Measurements from ENCODE around the gene HILPDA.

The HILPDA gene

DNA sequence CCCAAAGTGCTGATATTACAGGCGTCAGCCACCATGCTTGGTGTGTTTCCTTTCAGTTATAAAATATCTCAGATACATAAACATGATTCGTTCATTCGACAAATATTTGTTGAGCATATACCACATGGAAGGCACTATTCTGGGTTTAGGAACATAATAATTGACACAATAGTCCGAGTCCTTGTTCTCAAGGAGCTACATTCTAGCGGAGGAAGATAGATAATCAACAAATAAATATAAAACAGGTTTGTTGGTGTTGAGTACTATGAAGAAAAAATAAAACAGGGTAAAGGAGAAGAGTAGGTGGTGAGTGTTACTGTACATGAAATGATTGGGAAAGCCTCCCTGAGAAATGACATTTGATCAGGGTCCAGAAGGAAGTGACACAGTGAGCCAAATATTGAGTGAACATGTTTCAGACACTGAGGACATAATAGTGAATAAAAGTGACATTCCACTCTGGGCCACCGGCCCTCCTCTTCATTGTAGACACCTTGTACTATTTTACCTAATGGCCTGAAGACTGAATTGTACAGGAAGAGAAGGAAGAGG is 6.9 kb upstream of the HILPDA start:
- H3K4me1 ChIP-seq (ENCODE audit: control insufficient read depth in 1 of 2, insufficient read depth in 2 of 2, low read length in 2 of 2): peaks cover 9 to 16% of the 10 kb centered on the region in 2 experiments
- H3K9ac ChIP-seq (ENCODE audit: low read length): no peak overlapping the region
- no peak overlapping the region for H3K4ac ChIP-seq (ENCODE audit: low read depth, low read length)
- no peak overlapping the region for H3K14ac ChIP-seq (ENCODE audit: low read length)
- H3K36me3 ChIP-seq (ENCODE audit: control insufficient read depth in 1 of 2, insufficient read depth in 2 of 2, low read length in 2 of 2): no peaks in the 10 kb centered on the region
- no peak overlapping the region for H3K4me2 ChIP-seq (ENCODE audit: low read length)
- H3K18ac ChIP-seq (ENCODE audit: low read length): no peak overlapping the region
- H2BK5ac ChIP-seq (ENCODE audit: low read depth, low read length, poor library complexity): no peak overlapping the region
- no peak overlapping the region for H4K12ac ChIP-seq (ENCODE audit: low read depth, low read length)
- H2BK120ac ChIP-seq (ENCODE audit: insufficient read depth, low read length, poor library complexity): no peak overlapping the region
- no peak overlapping the region for H2AFZ ChIP-seq (ENCODE audit: insufficient read depth, low read length, poor library complexity)
- H3K79me1 ChIP-seq (ENCODE audit: low read length): peaks cover 5% of the 10 kb centered on the region
- H4K8ac ChIP-seq (ENCODE audit: low read depth, low read length): no peak overlapping the region
- H3K23ac ChIP-seq (ENCODE audit: low read length): no peak overlapping the region
- no peak overlapping the region for H2AK5ac ChIP-seq (ENCODE audit: low read length)
- no peak overlapping the region for H3K27ac ChIP-seq (ENCODE audit: low read depth, low read length)
- H3K79me2 ChIP-seq (ENCODE audit: control insufficient read depth, insufficient read depth, low read length, poor library complexity): no peaks in the 10 kb centered on the region
- no peak overlapping the region for H2BK12ac ChIP-seq (ENCODE audit: low read length)
- DNase-seq: no peak
- H3K4me3 ChIP-seq (ENCODE audit: low read depth, low read length): no peak overlapping the region
- no CpG with 5 or more reads among the region's 6 CpGs for WGBS (ENCODE audit: extremely low coverage, insufficient coverage, insufficient read length)
- H3K27me3 ChIP-seq (ENCODE audit: insufficient read depth, low read length): no peaks in the 10 kb centered on the region
- H3K9me3 ChIP-seq (ENCODE audit: insufficient read depth, low read depth, low read length): no peaks in the 10 kb centered on the region
- no peak overlapping the region for H4K91ac ChIP-seq (ENCODE audit: low read depth, low read length)

- Histone ChIP-seq H2AFZ (ENCODE audit: insufficient read depth, low read length, poor library complexity) (no peak overlapping the region), H3K9me3 (ENCODE audit: insufficient read depth, low read depth, low read length) (no peaks in the 10 kb centered on the region), H3K4me3 (ENCODE audit: low read depth, low read length) (no peak overlapping the region), H3K79me1 (ENCODE audit: low read length) (peaks cover 18% of the 10 kb centered on the region), H3K18ac (ENCODE audit: low read length) (no peak overlapping the region), H3K4me1 (ENCODE audit: control insufficient read depth in 1 of 2, insufficient read depth in 2 of 2, low read length in 2 of 2) (peaks cover 8 to 20% of the 10 kb centered on the region in 2 experiments), H3K23ac (ENCODE audit: low read length) (no peak overlapping the region), H2BK5ac (ENCODE audit: low read depth, low read length, poor library complexity) (no peak overlapping the region), H3K14ac (ENCODE audit: low read length) (no peak overlapping the region), H4K8ac (ENCODE audit: low read depth, low read length) (no peak overlapping the region), H3K27me3 (ENCODE audit: insufficient read depth, low read length) (no peaks in the 10 kb centered on the region), H3K4ac (ENCODE audit: low read depth, low read length) (no peak overlapping the region), H3K9ac (ENCODE audit: low read length) (no peak overlapping the region), H4K91ac (ENCODE audit: low read depth, low read length) (no peak overlapping the region), H4K12ac (ENCODE audit: low read depth, low read length) (no peak overlapping the region), H2BK120ac (ENCODE audit: insufficient read depth, low read length, poor library complexity) (no peak overlapping the region), H3K4me2 (ENCODE audit: low read length) (no peak overlapping the region), H3K79me2 (ENCODE audit: control insufficient read depth, insufficient read depth, low read length, poor library complexity) (no peaks in the 10 kb centered on the region), H3K36me3 (ENCODE audit: control insufficient read depth in 1 of 2, insufficient read depth in 2 of 2, low read length in 2 of 2) (no peaks in the 10 kb centered on the region), H2AK5ac (ENCODE audit: low read length) (no peak overlapping the region), H2BK12ac (ENCODE audit: low read length) (peak overlapping the region; percentile 9), H3K27ac (ENCODE audit: low read depth, low read length) (no peak overlapping the region)
- no CpG with 5 or more reads among the region's 4 CpGs for WGBS (ENCODE audit: extremely low coverage, insufficient coverage, insufficient read length)
- no peak for DNase-seq
Observed at GRCh38 chr7:128450409-128450808, 5.3 kb upstream of the HILPDA start.

DNA sequence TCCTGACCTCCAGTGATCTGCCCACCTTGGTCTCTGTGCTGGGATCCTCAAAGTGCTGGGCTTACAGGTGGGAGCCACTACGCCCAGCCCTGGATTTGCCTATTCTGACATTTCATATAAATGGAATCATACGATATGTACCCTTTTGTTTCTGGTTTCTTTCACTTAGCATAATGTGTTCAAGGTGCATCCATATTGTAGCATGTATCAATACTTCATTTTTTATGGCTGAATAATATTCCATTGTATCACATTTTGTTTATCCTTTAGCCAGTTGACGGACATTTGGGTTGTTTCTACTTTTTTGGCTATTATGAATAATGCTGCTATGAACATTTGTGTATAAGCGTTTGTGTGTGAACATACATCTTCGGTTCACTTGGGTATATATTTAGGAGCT is 4.8 kb upstream of the HILPDA start:
- Histone ChIP-seq H3K4me3 (ENCODE audit: low read depth, low read length) (no peak overlapping the region), H3K18ac (ENCODE audit: low read length) (no peak overlapping the region), H4K8ac (ENCODE audit: low read depth, low read length) (no peak overlapping the region), H2BK5ac (ENCODE audit: low read depth, low read length, poor library complexity) (no peak overlapping the region), H4K91ac (ENCODE audit: low read depth, low read length) (no peak overlapping the region), H3K36me3 (ENCODE audit: control insufficient read depth in 1 of 2, insufficient read depth in 2 of 2, low read length in 2 of 2) (no peaks in the 10 kb centered on the region), H3K79me2 (ENCODE audit: control insufficient read depth, insufficient read depth, low read length, poor library complexity) (peaks cover 2% of the 10 kb centered on the region), H3K27ac (ENCODE audit: low read depth, low read length) (no peak overlapping the region), H3K4me2 (ENCODE audit: low read length) (no peak overlapping the region), H2BK12ac (ENCODE audit: low read length) (no peak overlapping the region), H3K79me1 (ENCODE audit: low read length) (peaks cover 23% of the 10 kb centered on the region), H2AFZ (ENCODE audit: insufficient read depth, low read length, poor library complexity) (no peak overlapping the region), H2BK120ac (ENCODE audit: insufficient read depth, low read length, poor library complexity) (no peak overlapping the region), H3K9ac (ENCODE audit: low read length) (no peak overlapping the region), H4K12ac (ENCODE audit: low read depth, low read length) (no peak overlapping the region), H3K4me1 (ENCODE audit: control insufficient read depth in 1 of 2, insufficient read depth in 2 of 2, low read length in 2 of 2) (peaks cover 8 to 20% of the 10 kb centered on the region in 2 experiments), H2AK5ac (ENCODE audit: low read length) (no peak overlapping the region), H3K27me3 (ENCODE audit: insufficient read depth, low read length) (no peaks in the 10 kb centered on the region), H3K9me3 (ENCODE audit: insufficient read depth, low read depth, low read length) (no peaks in the 10 kb centered on the region), H3K23ac (ENCODE audit: low read length) (no peak overlapping the region), H3K14ac (ENCODE audit: low read length) (no peak overlapping the region), H3K4ac (ENCODE audit: low read depth, low read length) (no peak overlapping the region)
- WGBS (ENCODE audit: extremely low coverage, insufficient coverage, insufficient read length): no CpG with 5 or more reads among the region's 5 CpGs
- no peak for DNase-seq

DNA sequence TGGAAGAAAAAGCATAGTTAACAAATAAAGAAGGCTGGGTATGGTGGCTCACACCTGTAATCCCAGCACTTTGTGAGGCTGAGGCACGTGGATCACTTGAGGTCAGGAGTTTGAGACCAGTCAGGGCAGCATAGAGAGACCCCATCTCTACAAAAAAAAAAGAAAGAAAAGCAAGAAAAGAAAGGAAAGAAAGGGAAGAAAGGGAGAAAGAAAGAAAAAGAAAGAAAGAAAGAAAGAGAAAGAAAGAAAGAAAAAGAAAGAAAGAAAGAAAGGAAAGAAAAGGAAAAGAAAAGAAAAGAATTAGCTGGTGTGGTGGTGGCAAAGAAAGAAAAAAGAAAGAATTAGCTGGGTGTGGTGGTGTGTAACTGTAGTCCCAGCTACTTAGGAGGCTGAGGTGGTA is 3.1 kb upstream of the HILPDA start:
- H3K4me2 ChIP-seq (ENCODE audit: low read length): no peak overlapping the region
- no peak overlapping the region for H4K12ac ChIP-seq (ENCODE audit: low read depth, low read length)
- DNase-seq: no peak
- H2BK120ac ChIP-seq (ENCODE audit: insufficient read depth, low read length, poor library complexity): no peak overlapping the region
- no peak overlapping the region for H2BK5ac ChIP-seq (ENCODE audit: low read depth, low read length, poor library complexity)
- H3K14ac ChIP-seq (ENCODE audit: low read length): no peak overlapping the region
- peaks cover 15 to 28% of the 10 kb centered on the region in 2 experiments for H3K4me1 ChIP-seq (ENCODE audit: control insufficient read depth in 1 of 2, insufficient read depth in 2 of 2, low read length in 2 of 2)
- no peaks in the 10 kb centered on the region for H3K27me3 ChIP-seq (ENCODE audit: insufficient read depth, low read length)
- no peak overlapping the region for H4K8ac ChIP-seq (ENCODE audit: low read depth, low read length)
- H2AK5ac ChIP-seq (ENCODE audit: low read length): no peak overlapping the region
- H3K36me3 ChIP-seq (ENCODE audit: control insufficient read depth in 1 of 2, insufficient read depth in 2 of 2, low read length in 2 of 2): peaks cover 0 to 7% of the 10 kb centered on the region in 2 experiments
- H3K9ac ChIP-seq (ENCODE audit: low read length): no peak overlapping the region
- H3K27ac ChIP-seq (ENCODE audit: low read depth, low read length): no peak overlapping the region
- WGBS (ENCODE audit: extremely low coverage, insufficient coverage, insufficient read length): no CpG with 5 or more reads among the region's 1 CpG
- no peak overlapping the region for H3K4ac ChIP-seq (ENCODE audit: low read depth, low read length)
- H2BK12ac ChIP-seq (ENCODE audit: low read length): peak overlapping the region; percentile 99
- no peak overlapping the region for H3K4me3 ChIP-seq (ENCODE audit: low read depth, low read length)
- H3K18ac ChIP-seq (ENCODE audit: low read length): no peak overlapping the region
- H3K79me1 ChIP-seq (ENCODE audit: low read length): peaks cover 26% of the 10 kb centered on the region
- H3K79me2 ChIP-seq (ENCODE audit: control insufficient read depth, insufficient read depth, low read length, poor library complexity): peaks cover 13% of the 10 kb centered on the region
- no peak overlapping the region for H2AFZ ChIP-seq (ENCODE audit: insufficient read depth, low read length, poor library complexity)
- no peaks in the 10 kb centered on the region for H3K9me3 ChIP-seq (ENCODE audit: insufficient read depth, low read depth, low read length)
- no peak overlapping the region for H4K91ac ChIP-seq (ENCODE audit: low read depth, low read length)
- H3K23ac ChIP-seq (ENCODE audit: low read length): no peak overlapping the region

All from trophoblast cell (in vitro differentiated cells and primary cell).